Measurements from ENCODE around the gene CARMIL1.

DNA sequence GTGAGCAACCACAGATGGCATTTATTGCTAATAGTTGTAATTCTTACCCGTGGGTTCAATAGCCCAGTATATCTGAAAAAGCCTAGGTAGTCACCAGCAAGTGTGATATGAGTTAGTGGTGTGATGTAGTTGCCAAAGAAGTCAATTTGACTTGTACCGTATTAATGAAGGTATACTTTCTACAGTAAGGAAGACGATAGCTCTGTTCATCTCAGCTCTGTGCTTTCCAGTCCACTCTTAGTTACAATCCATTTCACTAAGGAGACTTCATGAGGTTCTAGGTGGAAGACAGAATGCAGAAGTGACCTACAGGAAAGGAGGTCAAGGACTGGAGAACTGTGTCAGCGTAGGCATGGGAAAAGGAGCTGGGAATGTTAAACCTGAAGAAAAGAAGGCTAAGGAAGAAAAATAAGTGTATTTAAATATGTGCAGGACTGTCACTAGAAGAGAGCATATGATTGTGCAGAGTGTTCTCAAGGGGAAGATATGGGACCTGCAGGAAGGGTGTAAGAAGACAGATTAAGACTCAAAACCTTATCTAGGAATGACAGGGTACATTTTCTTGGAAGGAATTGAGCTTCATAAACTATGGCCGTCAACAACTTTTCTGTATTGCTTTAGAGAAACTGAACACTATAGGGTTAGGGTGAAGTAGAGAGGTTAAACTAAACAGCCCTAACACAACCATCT is 255.9 kb downstream of the CARMIL1 start:
- TF ChIP-seq POLR2A (IDR thresholded peaks at IDR 0.05) = no peak
- TF ChIP-seq, protein P1, sequence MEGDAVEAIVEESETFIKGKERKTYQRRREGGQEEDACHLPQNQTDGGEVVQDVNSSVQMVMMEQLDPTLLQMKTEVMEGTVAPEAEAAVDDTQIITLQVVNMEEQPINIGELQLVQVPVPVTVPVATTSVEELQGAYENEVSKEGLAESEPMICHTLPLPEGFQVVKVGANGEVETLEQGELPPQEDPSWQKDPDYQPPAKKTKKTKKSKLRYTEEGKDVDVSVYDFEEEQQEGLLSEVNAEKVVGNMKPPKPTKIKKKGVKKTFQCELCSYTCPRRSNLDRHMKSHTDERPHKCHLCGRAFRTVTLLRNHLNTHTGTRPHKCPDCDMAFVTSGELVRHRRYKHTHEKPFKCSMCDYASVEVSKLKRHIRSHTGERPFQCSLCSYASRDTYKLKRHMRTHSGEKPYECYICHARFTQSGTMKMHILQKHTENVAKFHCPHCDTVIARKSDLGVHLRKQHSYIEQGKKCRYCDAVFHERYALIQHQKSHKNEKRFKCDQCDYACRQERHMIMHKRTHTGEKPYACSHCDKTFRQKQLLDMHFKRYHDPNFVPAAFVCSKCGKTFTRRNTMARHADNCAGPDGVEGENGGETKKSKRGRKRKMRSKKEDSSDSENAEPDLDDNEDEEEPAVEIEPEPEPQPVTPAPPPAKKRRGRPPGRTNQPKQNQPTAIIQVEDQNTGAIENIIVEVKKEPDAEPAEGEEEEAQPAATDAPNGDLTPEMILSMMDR (IDR thresholded peaks at IDR 0.05) = no peak

Data from breast epithelium (tissue), 3 donors.